Stimulated activated CD8-positive, alpha-beta memory T cell treated with anti-CD3 and anti-CD28 coated beads, Interleukin-4, amount 100 ng/mL, for 1 hour (primary cell): ENCODE results near the gene CLASP1.

Experiments used
- DNase-seq, 2 donors: peaks; one replicate each; pipeline ENCODE4 v3.0.0-alpha.2; 2020; ENCODE audit warnings: low read depth in 2 of 2, low spot score in 1 of 2

CLASP1 gene

GRCh38 chr2:121429119-121429903, 220.0 kb downstream of the CLASP1 start:
- DNase-seq: no peak

DNA sequence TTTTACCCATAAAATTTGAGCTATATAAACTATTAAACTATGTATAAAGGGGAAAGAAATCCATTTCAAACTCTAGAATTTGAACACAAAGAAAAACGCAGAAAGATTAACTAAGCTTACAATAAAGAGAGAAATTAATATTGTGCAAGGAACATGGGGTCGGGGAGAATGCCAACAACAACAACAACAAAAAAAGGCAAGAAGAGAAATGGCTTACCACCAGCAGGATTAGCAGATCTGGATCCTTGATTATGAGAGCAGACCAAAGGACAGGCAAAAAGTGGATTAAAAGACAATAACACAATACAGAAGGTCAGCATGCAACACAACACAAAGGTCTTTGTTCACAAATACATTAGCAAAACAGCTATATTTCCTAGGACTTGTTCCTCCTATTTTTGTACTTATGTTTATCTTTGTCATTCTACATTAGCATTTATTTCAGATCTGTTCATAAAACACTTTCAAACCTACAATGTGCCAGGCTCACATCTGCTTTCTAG, 222.0 kb downstream of the CLASP1 start:
- DNase-seq: no peak

DNA sequence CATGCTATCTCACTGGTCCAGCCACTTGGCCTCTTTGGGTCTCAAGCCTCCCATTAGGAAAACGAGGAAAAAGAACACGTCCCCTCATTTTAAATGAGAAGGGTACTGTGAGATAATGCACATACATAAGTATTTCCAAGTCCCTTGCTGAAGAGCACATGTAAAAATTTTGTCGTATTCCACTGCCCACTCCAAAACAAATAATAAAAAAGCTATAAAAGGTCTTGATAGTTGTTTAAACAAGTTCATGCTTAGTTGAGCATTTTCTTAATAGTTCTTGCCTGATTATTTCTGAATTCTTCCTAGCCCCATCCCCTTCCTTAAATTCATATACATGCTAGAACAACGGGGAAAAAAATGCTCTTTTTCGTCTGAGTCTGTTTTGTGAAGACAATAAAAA, 228.8 kb downstream of the CLASP1 start:
- DNase-seq: no peak

DNA sequence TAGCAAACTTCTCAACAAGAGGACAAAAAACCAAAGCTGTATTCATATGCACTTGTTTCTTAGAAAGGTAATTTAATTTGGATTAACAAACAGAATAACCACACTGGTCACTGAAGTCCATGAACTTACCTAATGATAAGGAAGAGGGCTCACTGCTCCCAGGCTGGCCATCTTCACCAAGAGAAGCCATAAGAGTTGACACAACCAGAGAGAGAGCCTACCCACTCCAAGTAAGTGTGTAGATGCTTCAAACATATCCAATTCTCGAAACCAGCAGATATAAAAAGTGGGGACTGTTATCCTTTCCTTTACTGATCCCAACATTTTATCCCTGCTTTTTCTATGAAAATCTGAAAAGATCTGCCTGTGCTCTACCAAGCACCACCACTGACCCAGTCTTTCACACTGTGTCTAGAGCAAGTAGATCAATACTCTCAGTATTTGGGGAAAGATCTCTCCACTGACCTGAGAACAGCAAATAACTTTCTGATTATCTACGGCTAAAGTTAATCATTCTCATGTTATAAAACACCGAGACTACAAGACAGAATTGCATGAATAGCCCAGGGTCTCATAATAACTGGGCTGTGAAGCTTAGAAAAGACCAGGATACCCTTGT, 230.1 kb downstream of the CLASP1 start:
- DNase-seq: no peak

GRCh38 chr2:121418494-121419058, 230.7 kb downstream of the CLASP1 start:
- no peak for DNase-seq

DNA sequence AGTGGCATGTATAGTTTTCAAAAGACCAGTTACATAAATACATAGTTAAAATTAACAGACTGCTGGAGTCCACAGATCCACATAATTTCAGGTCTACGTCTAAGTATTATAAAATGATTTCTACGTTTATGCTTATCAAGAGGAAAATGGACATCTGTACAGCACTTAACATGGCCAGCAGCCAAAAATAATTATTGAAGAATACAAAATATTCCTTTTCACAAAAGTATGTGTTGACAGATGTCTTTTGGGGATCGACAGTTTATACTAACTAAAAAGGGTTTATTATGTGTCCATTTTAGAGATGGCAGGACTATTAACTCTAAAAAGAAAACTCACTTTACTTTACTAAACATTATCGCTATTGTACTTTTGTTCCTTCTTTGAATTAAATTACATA, 231.4 kb downstream of the CLASP1 start:
- no peak for DNase-seq

GRCh38 chr2:121415727-121416126, 233.5 kb downstream of the CLASP1 start:
- no peak for DNase-seq

DNA sequence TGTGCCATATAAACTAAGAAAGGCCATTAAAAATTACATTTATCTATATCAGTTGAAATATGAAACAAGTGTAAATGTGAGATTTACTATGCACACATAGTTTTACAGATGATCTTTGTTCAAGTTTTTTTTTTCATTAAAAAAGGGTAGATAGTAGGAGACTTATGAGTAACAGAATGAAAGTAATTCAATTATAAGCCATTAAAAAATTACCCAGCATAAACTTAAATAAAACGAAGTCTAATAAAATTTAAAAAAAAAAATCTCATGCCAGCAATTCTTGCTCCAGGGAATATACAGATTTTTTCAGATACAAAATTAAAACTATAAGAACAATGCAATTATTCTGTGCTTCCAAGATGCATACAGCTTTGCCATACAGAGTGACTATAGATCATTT, 236.9 kb downstream of the CLASP1 start:
- DNase-seq: no peak

GRCh38 chr2:121409966-121410365, 239.3 kb downstream of the CLASP1 start:
- DNase-seq: no peak

DNA sequence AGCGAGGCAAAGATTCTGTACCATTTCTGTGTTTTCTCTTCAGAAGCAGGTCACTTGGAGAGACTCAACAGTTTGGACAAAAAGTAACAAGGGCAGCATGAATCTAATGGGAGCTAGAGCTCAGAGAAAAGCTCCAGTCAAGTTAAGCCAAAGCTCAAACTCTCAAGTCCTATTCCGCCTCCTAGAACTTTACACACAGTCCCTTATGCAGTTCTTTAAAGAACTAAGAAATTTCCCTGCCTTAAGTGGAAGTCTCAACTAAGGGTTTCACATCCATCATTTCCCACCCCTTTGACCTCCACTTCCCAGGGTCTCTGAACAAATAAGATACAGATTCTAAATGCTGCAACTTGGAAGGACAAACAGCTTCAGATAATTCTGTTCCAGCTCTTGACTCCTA, 239.9 kb downstream of the CLASP1 start:
- no peak for DNase-seq

DNA sequence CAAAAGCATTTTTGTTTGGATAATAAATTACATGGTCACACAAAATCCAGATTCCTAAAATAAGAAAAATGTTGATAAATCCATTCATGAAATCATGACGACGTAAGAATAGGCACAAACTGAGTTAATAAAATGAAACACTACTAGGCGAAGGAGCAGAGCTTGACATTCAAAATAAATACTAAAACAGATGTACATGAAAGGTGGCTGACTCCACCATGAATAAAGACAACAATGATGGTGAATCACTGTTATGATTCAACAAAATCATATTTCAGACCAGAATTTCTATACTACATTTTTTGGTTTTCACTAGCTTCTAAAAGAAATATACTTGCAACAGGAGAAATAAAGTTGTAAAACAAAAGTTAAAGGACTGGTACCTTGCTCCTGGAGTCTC, 240.6 kb downstream of the CLASP1 start:
- DNase-seq: no peak

- DNase-seq: no peak
Measured at GRCh38 chr2:121405233-121405632, 244.0 kb downstream of the CLASP1 start.

GRCh38 chr2:121400201-121400600, 249.1 kb downstream of the CLASP1 start:
- DNase-seq: no peak

- no peak for DNase-seq
Measured at GRCh38 chr2:121398853-121399252, 250.4 kb downstream of the CLASP1 start.

- no peak for DNase-seq
Measured at GRCh38 chr2:121390082-121390692, 259.1 kb downstream of the CLASP1 start.

DNA sequence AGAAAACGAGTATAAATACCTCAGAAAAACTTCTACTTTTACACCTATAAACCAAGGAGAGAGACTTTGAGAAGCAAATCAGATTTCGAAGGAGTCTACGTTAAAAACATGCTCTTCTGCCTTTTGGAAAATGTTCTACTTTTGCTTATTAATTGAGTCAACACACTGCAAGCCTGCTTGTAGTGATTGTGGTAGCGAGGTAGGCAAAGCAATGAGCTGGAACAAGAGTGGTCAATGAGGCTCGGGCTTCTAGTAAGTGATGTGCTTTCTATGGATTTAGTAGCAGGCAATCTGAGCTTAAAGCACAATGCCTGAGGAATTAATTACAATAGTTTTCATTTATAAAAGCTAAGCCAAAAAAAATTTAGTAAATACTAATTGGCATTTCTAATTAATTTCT, 260.9 kb downstream of the CLASP1 start:
- no peak for DNase-seq

- DNase-seq: no peak
Measured at GRCh38 chr2:121387591-121388325, 261.5 kb downstream of the CLASP1 start.

GRCh38 chr2:121386707-121387106, 262.6 kb downstream of the CLASP1 start:
- no peak for DNase-seq

- DNase-seq: no peak
Measured at GRCh38 chr2:121386102-121386501, 263.2 kb downstream of the CLASP1 start.

- no peak for DNase-seq
Measured at GRCh38 chr2:121382744-121383143, 266.5 kb downstream of the CLASP1 start.

- DNase-seq: no peak
Measured at GRCh38 chr2:121377646-121378045, 271.6 kb downstream of the CLASP1 start.
